Thyroid gland (tissue), 4 donors: ENCODE results near the gene FOXP1. TPM values are rescaled to one million over a fixed set of nuclear protein-coding genes. Genes with fewer than 3 reads are reported as not detected.
A peak's percentile ranks its signal among the peaks of the same experiment; 100 is the strongest.

Experiments used
- DNase-seq, 2 donors: peaks; one replicate each; pipeline ENCODE4 v3.0.0-alpha.2; 2019
- H3K27ac ChIP-seq, 3 donors: fragments of 200-600 bp; sonication (generic); 1 replicate in 2 of 3; 2 replicates in 1 of 3; pipeline ENCODE4 v1.5.1; 2016 to 2019; ENCODE audit warnings: mild to moderate bottlenecking in 1 of 3, moderate library complexity in 1 of 3
- H3K27me3 ChIP-seq: fragments of 200-600 bp; sonication (generic); one replicate; pipeline ENCODE4 v1.5.1; 2019
- H3K36me3 ChIP-seq, 2 donors: fragments of 200-600 bp; sonication (generic); one replicate each; pipeline ENCODE4 v1.5.1; 2016 to 2019
- H3K4me1 ChIP-seq, 2 donors: fragments of 200-600 bp; sonication (generic); one replicate each; pipeline ENCODE4 v1.5.1; 2017 to 2019
- H3K4me3 ChIP-seq, 3 donors: fragments of 200-600 bp; sonication (generic); replicated peaks in 1 of 3; 1 replicate in 2 of 3; 2 replicates in 1 of 3; pipeline ENCODE4 v1.5.1; 2016; ENCODE audit warnings: mild to moderate bottlenecking in 1 of 3
- H3K9me3 ChIP-seq: fragments of 200-600 bp; sonication (generic); one replicate; pipeline ENCODE4 v1.5.1; 2017
- POLR2A ChIP-seq, 2 donors: fragments of 450-650 bp; IDR thresholded peaks; one replicate each; pipeline ENCODE4 v1.6.1; 2017; ENCODE audit warnings: antibody characterized with exemption in 2 of 2, mild to moderate bottlenecking in 2 of 2, moderate library complexity in 1 of 2
- WGBS, 2 donors: methylation state at CpG; one replicate each; pipeline ENCODE4 v1.1.5; 2017; 5-methylcytosine and 5-hydroxymethylcytosine counted together
- intact Hi-C: fragments of 100-400 bp; cut with DNase I; formaldehyde crosslinking; loops from one replicate; pipeline ENCODE4 v1.15.1; 2023
- total RNA-seq, 4 donors: library from RNA; depleted of rRNA; stranded (reverse); fragments of >200 nt; gene quantifications; one replicate each; pipeline ENCODE4 v1.2.3, GENCODE V29; 2016
- TF ChIP-seq, protein P1 (sequence below), 6 experiments: fragments of 200-600 bp in 3 of 6; fragments of 450-650 bp in 3 of 6; sonication (generic) in 3 of 6; IDR thresholded peaks; one replicate each; pipeline ENCODE4 v1.5.1; 2016 to 2019; ENCODE audit warnings: antibody characterized with exemption in 6 of 6, mild to moderate bottlenecking in 2 of 6, inconsistent platforms in 1 of 6, moderate library complexity in 1 of 6

FOXP1 gene
- total RNA-seq, 4 donors from 2014 or later: 111 to 187 (median 141) TPM

DNA sequence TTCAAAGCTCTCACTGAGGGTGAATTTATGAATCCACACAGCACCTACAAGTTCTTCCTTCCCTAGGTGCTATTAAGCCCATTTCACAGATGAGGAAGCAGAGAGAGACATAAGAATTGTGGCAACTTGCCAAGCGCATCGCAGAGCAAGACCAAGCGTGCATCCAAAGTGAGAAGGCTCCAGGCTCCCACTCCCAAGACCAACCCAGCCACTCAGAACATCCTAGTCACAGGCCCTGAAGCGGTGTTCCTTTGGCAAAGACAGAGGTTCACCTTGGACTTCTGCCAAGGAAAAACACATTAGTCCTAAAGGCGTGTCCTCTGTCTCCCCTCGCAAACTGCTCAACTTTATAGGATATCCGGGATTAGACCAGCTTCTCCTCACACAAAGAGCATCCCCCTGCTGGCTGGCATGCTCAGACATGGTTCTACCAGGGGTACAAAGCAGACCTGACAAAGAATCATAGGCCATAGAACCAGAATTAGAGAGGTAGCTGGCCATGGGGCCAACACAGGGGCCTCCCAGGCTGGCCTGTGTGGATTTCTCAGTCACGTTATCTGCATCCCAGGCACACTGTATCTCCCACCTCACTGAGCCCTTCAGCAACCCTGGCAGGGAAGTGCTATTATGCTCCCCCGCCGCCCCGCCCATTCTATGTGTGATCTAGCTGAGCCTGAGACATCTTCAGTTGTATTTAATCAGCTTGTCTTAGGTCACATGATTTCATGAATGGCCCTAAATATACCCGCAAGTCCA, 160.2 kb downstream of the FOXP1 start:
- TF ChIP-seq POLR2A (IDR thresholded peaks at IDR 0.05): no peak
- TF ChIP-seq, protein P1, sequence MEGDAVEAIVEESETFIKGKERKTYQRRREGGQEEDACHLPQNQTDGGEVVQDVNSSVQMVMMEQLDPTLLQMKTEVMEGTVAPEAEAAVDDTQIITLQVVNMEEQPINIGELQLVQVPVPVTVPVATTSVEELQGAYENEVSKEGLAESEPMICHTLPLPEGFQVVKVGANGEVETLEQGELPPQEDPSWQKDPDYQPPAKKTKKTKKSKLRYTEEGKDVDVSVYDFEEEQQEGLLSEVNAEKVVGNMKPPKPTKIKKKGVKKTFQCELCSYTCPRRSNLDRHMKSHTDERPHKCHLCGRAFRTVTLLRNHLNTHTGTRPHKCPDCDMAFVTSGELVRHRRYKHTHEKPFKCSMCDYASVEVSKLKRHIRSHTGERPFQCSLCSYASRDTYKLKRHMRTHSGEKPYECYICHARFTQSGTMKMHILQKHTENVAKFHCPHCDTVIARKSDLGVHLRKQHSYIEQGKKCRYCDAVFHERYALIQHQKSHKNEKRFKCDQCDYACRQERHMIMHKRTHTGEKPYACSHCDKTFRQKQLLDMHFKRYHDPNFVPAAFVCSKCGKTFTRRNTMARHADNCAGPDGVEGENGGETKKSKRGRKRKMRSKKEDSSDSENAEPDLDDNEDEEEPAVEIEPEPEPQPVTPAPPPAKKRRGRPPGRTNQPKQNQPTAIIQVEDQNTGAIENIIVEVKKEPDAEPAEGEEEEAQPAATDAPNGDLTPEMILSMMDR (IDR thresholded peaks at IDR 0.05): peak in 1 of 6 experiments; percentile 12
- Histone ChIP-seq H3K4me3 (no peak overlapping the region), H3K4me1 (peaks cover 29 to 35% of the 10 kb centered on the region in 2 donors), H3K9me3 (no peaks in the 10 kb centered on the region), H3K36me3 (no peaks in the 10 kb centered on the region), H3K27me3 (no peaks in the 10 kb centered on the region), H3K27ac (no peak overlapping the region)
- intact Hi-C loops: no loop called here
- DNase-seq: peak in 1 of 2 donors; percentile 36
- WGBS, 2 donors: 70 to 77% methylated on average over 12 of the region's 12 CpGs

DNA sequence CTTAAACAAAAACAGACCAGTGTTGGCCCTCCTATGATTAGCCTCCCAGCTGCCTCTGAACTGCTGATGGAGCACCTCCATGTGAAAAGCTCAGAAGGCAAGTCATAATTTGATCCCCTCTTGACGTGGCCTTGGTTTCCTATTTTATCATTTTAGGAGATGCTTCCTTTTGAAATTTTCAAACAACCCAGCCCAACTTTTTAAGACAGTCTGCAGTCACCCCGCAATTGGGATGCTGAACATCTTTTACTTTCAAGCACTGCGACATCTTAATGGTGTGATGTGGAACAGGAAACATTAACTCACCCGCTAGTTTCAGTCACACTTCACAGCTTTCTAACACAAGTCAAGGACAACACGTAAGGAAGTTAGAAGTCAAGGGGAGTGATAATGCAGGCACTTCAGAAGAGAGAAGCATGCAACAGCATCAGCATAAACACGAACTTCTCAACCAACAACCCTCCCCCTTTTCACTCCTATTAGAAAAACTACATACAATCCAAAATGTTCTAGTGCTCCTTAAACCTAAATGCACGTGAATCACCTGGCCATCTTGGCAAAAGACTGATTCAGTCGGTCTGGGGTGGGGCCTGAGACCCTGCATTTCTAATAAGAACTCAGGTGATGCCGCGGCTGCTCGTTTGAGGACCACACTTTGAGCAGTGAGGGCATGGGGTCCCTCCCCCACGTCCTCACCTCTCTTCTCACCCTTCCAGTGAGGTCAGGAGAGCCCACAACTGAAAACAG, 161.5 kb downstream of the FOXP1 start:
- 59 to 64% methylated on average over 12 of the region's 12 CpGs for WGBS, 2 donors
- no peak for TF ChIP-seq POLR2A (IDR thresholded peaks at IDR 0.05)
- TF ChIP-seq, protein P1 (IDR thresholded peaks at IDR 0.05): no peak
- no peak for DNase-seq
- intact Hi-C loops: no loop called here
- Histone ChIP-seq H3K4me1 (peaks cover 28 to 30% of the 10 kb centered on the region in 2 donors), H3K9me3 (no peaks in the 10 kb centered on the region), H3K27ac (peak overlapping the region in 1 of 3 donors; percentile 34), H3K27me3 (no peaks in the 10 kb centered on the region), H3K4me3 (no peak overlapping the region), H3K36me3 (no peaks in the 10 kb centered on the region)

DNA sequence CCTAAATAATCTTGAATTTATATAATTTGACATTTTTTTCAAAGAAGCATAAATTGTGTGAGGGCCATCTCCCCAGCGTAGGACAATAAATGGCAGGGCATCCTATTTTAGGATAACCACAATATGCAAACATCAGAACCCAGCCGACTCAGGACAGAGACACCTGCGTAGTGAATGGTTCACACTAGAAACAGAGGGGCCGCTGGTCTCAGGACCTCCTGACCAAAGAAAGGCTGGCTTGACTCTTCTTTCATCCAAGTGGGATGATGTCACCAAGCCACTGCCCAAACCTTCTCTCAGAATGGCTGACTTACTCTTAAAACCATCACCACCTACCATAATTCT, 162.1 kb downstream of the FOXP1 start:
- no peak for DNase-seq
- Histone ChIP-seq H3K27ac (no peak overlapping the region), H3K9me3 (no peaks in the 10 kb centered on the region), H3K36me3 (no peaks in the 10 kb centered on the region), H3K4me3 (no peak overlapping the region), H3K4me1 (peaks cover 28 to 34% of the 10 kb centered on the region in 2 donors), H3K27me3 (no peaks in the 10 kb centered on the region)
- WGBS, 2 donors: 96 to 99% methylated on average over 4 of the region's 4 CpGs
- TF ChIP-seq, protein P1 (IDR thresholded peaks at IDR 0.05): no peak
- no peak for TF ChIP-seq POLR2A (IDR thresholded peaks at IDR 0.05)
- intact Hi-C loops: no loop called here

DNA sequence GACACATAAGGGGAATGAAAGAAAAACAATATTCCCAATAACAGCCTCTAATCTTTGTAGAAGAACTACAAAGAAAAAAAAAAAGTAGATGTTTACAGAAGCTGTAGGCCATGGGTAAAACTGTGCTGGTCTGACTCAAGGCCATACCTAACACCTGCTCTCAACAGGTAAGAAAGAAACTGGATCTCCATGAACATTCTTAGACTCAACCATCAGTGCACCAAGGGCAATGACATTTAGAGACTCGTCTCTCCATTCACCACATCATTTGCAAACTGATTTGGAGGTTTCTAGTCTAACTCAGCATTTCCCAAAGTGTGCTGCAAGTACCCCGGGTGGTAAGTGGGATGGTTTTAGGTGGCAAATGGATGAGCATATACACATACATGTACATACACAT, 164.2 kb downstream of the FOXP1 start:
- Histone ChIP-seq H3K9me3 (no peaks in the 10 kb centered on the region), H3K27me3 (no peaks in the 10 kb centered on the region), H3K36me3 (no peaks in the 10 kb centered on the region), H3K4me1 (peaks cover 34 to 47% of the 10 kb centered on the region in 2 donors), H3K27ac (no peak overlapping the region), H3K4me3 (no peak overlapping the region)
- no peak for TF ChIP-seq POLR2A (IDR thresholded peaks at IDR 0.05)
- TF ChIP-seq, protein P1 (IDR thresholded peaks at IDR 0.05): no peak
- 93 to 95% methylated on average over 2 of the region's 2 CpGs for WGBS, 2 donors
- intact Hi-C loops: no loop called here
- DNase-seq: no peak

DNA sequence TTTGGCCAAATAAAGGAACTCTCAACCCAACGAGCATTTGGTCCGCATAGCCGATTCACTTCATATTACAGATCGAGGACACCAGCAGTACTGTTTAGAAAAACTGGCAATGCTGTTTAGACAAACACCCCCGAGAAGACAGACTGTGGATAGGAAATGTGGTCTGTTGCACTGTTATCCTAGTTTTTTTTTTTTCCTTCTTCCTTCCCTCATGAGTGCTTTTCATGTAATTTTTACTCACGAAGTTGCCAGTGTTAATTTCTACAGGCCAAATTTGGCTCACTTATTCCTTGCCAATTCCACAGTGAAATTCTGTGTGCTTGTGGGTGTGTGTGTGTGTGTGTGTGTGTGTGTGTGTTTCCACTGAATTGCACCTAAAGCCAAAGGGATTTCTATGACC, 165.7 kb downstream of the FOXP1 start:
- Histone ChIP-seq H3K4me1 (peaks cover 26 to 39% of the 10 kb centered on the region in 2 donors), H3K4me3 (no peak overlapping the region), H3K9me3 (no peaks in the 10 kb centered on the region), H3K27ac (peak overlapping the region in 1 of 3 donors; percentile 1), H3K27me3 (no peaks in the 10 kb centered on the region), H3K36me3 (no peaks in the 10 kb centered on the region)
- TF ChIP-seq, protein P1 (IDR thresholded peaks at IDR 0.05): no peak
- TF ChIP-seq POLR2A (IDR thresholded peaks at IDR 0.05): no peak
- intact Hi-C loops: no loop called here
- DNase-seq: no peak
- 41 to 48% methylated on average over 6 of the region's 6 CpGs for WGBS, 2 donors
